Right atrium auricular region (tissue), 2 donors: Measurements from ENCODE around the gene PLEKHM2. TPM values are rescaled to one million over a fixed set of nuclear protein-coding genes. Genes with fewer than 3 reads are reported as not detected.

Experiments
- DNase-seq: peaks from one replicate; pipeline ENCODE4 v3.0.0-alpha.2; 2019; ENCODE audit warnings: low spot score
- H3K27ac ChIP-seq, 2 donors: fragments of 200-600 bp; sonication (generic); 1 replicate in 1 of 2; 2 replicates in 1 of 2; pipeline ENCODE4 v1.5.1; 2016 to 2019
- H3K27me3 ChIP-seq, 2 donors: fragments of 200-600 bp; sonication (generic); one replicate each; pipeline versions ENCODE4 v1.5.1 to v1.6.0; 2017 to 2019
- H3K36me3 ChIP-seq: fragments of 200-600 bp; sonication (generic); one replicate; pipeline ENCODE4 v1.5.1; 2016
- H3K4me1 ChIP-seq, 2 donors: fragments of 200-600 bp; sonication (generic); one replicate each; pipeline versions ENCODE4 v1.5.1 to v1.6.0; 2017 to 2019
- H3K4me3 ChIP-seq, 2 donors: fragments of 200-600 bp; sonication (generic); 1 replicate in 1 of 2; 2 replicates in 1 of 2; pipeline ENCODE4 v1.5.1; 2017 to 2019; ENCODE audit warnings: mild to moderate bottlenecking in 1 of 2, moderate library complexity in 1 of 2
- H3K9me3 ChIP-seq, 2 donors: fragments of 200-600 bp; sonication (generic); one replicate each; pipeline ENCODE4 v1.5.1; 2019
- CTCF ChIP-seq, 2 donors: fragments of 200-600 bp; sonication (generic); IDR thresholded peaks; one replicate each; pipeline ENCODE4 v1.5.1; 2019; ENCODE audit warnings: antibody characterized with exemption in 2 of 2
- total RNA-seq, 2 donors: library from RNA; depleted of rRNA; stranded (reverse); fragments of >200 nt; gene quantifications; one replicate each; pipeline ENCODE4 v1.1.0, GENCODE V29; 2016

Gene PLEKHM2
- total RNA-seq, 2 donors from 2014 or later: 53.6 to 78.1 TPM

- Histone ChIP-seq H3K27me3 (no peaks in the 10 kb centered on the region), H3K27ac (no peak overlapping the region), H3K4me1 (no peaks in the 10 kb centered on the region), H3K4me3 (no peak overlapping the region), H3K36me3 (peaks cover 67% of the 10 kb centered on the region), H3K9me3 (no peaks in the 10 kb centered on the region)
- TF ChIP-seq CTCF (IDR thresholded peaks at IDR 0.05): no peak
- no peak for DNase-seq
These were observed 94.0 kb downstream of the PLEKHM2 start for GRCh38 chr1:15777909-15778707.

Other genes starting within 250 kb of the PLEKHM2 start
- gene CTRC, start 245.9 kb upstream of the PLEKHM2 start, total RNA-seq: not detected
- gene CELA2A, start 227.6 kb upstream of the PLEKHM2 start, total RNA-seq: not detected
- gene CELA2B, start 208.2 kb upstream of the PLEKHM2 start, total RNA-seq: not detected
- gene CASP9, start 160.1 kb upstream of the PLEKHM2 start, total RNA-seq: 10 to 100 TPM in 1 of 2 donors, 1 to 10 TPM in 1; 6.8 to 11.9 TPM
- 10 to 100 TPM; 11.2 to 14.5 TPM for gene DNAJC16, start 157.5 kb upstream of the PLEKHM2 start, total RNA-seq
- not detected for gene AGMAT, start 99.3 kb upstream of the PLEKHM2 start, total RNA-seq
- 10 to 100 TPM; 16.5 to 24.7 TPM for gene DDI2, start 66.9 kb upstream of the PLEKHM2 start, total RNA-seq
- gene SLC25A34, start 51.9 kb downstream of the PLEKHM2 start, total RNA-seq: 10 to 100 TPM in 1 of 2 donors, 1 to 10 TPM in 1; 4.2 to 16.1 TPM
- gene TMEM82, start 58.2 kb downstream of the PLEKHM2 start, total RNA-seq: not detected
- 100 to 1,000 TPM in 1 of 2 donors, 10 to 100 TPM in 1; 66.6 to 124 TPM for gene FBLIM1, start 74.5 kb downstream of the PLEKHM2 start, total RNA-seq
- 1 to 10 TPM; 1.6 to 5.5 TPM for gene UQCRHL, start 123.3 kb downstream of the PLEKHM2 start, total RNA-seq
- gene SPEN, start 163.4 kb downstream of the PLEKHM2 start, total RNA-seq: 10 to 100 TPM; 25.0 to 32.9 TPM